GM12878 (cell line): Measurements from ENCODE around the gene SPDYC. TPM values are rescaled to one million over a fixed set of nuclear protein-coding genes. Genes with fewer than 3 reads are reported as not detected.

ENCODE experiments used
- ATAC-seq: fragments of 200-7000 bp; cut with Tn5 transposase; 3 replicates; pipeline ENCODE4 v1.9.1; 2020; ENCODE audit warnings: mild to moderate bottlenecking, moderate library complexity
- BruUV-seq: library from RNA; stranded (reverse); fragments of 400-500 nt; replicated peaks from 2 replicates; lab custom pipeline; 2021; lab: Mats Ljungman, UMichigan
- CTCF ChIA-PET: fragments of 300-600 bp; sonication (Branson Sonifier 250); formaldehyde crosslinking; extraction: SDS; loops from one replicate; lab custom pipeline; 2021; ENCODE audit warnings: inconsistent platforms; lab: Yijun Ruan, JAX
- POLR2A ChIA-PET: fragments of 350-600 bp; formaldehyde crosslinking; extraction: SDS; loops from one replicate; lab custom pipeline; 2021; ENCODE audit warnings: inconsistent platforms; lab: Charles Lee
- RAD21 ChIA-PET: fragments of 300-600 bp; sonication (Branson Sonifier 250); formaldehyde crosslinking; loops from one replicate; lab custom pipeline; 2023; ENCODE audit warnings: antibody characterized with exemption; ENCODE audit not compliant: unreplicated experiment; lab: Charles Lee
- SMC1A ChIA-PET: fragments of 300-600 bp; sonication (Branson Sonifier 250); formaldehyde crosslinking; loops from one replicate; lab custom pipeline; 2023; ENCODE audit not compliant: unreplicated experiment, uncharacterized antibody; lab: Charles Lee
- DNase-seq: peaks from one replicate; pipeline ENCODE4 v3.0.0-alpha.2; 2011; ENCODE audit warnings: low read depth, low spot score
- FAIRE-seq: peaks from 3 replicates; lab custom pipeline; 2011; peaks lifted over from hg19 to GRCh38; lab: Jason Lieb, UNC
- H2AFZ ChIP-seq: 2 replicates; pipeline ENCODE4 v1.6.0; 2011; ENCODE audit warnings: low read depth, low read length, control low read depth; ENCODE audit not compliant: control insufficient read depth
- H3K27ac ChIP-seq: 2 replicates; pipeline ENCODE4 v1.5.1; 2011; ENCODE audit warnings: control low read depth; ENCODE audit not compliant: control insufficient read depth, insufficient read depth
- H3K27me3 ChIP-seq, 2 experiments: replicated peaks in 1 of 2; 2 replicates each; pipeline versions ENCODE4 v1.6.0 to v1.6.1; 2011; ENCODE audit warnings: low read length in 1 of 2; ENCODE audit not compliant: control insufficient read depth in 2 of 2, insufficient read depth in 2 of 2
- H3K36me3 ChIP-seq, 2 experiments: 2 replicates each; pipeline ENCODE4 v1.5.1; 2011; ENCODE audit warnings: low read length in 1 of 2; ENCODE audit not compliant: control insufficient read depth in 2 of 2, insufficient read depth in 2 of 2
- H3K4me1 ChIP-seq: 2 replicates; pipeline ENCODE4 v1.6.1; 2011; ENCODE audit warnings: mild to moderate bottlenecking, low read length, moderate library complexity, mixed read lengths; ENCODE audit not compliant: control insufficient read depth, insufficient read depth
- H3K4me2 ChIP-seq: 2 replicates; pipeline ENCODE4 v1.6.0; 2011; ENCODE audit warnings: control low read depth; ENCODE audit not compliant: control insufficient read depth, insufficient read depth
- H3K4me3 ChIP-seq: fragments of 200-600 bp; sonication (generic); 2 replicates; pipeline ENCODE4 v1.5.1; 2016
- H3K79me2 ChIP-seq: 2 replicates; pipeline ENCODE4 v1.6.0; 2011; ENCODE audit warnings: low read length; ENCODE audit not compliant: control insufficient read depth, insufficient read depth
- H3K9ac ChIP-seq: 2 replicates; pipeline ENCODE4 v1.8.0; 2011; ENCODE audit warnings: low read length, control low read depth, mixed read lengths; ENCODE audit not compliant: control insufficient read depth, insufficient read depth
- H3K9me3 ChIP-seq: replicated peaks from 3 replicates; pipeline ENCODE4 v1.5.1; 2011; ENCODE audit warnings: mild to moderate bottlenecking, low read length; ENCODE audit not compliant: control insufficient read depth, insufficient read depth
- H4K20me1 ChIP-seq: 2 replicates; pipeline ENCODE4 v1.6.0; 2011; ENCODE audit not compliant: control insufficient read depth, insufficient read depth
- CHD2 ChIP-seq: IDR thresholded peaks from 2 replicates; pipeline ENCODE4 v1.6.1; 2011; ENCODE audit warnings: low read depth, low read length, improper control_type of control experiment, borderline replicate concordance
- CHD4 ChIP-seq: fragments of 200-600 bp; sonication (generic); IDR thresholded peaks from 2 replicates; pipeline ENCODE4 v1.6.1; 2016; ENCODE audit warnings: mild to moderate bottlenecking
- DPF2 ChIP-seq: fragments of 450-650 bp; IDR thresholded peaks from 2 replicates; pipeline ENCODE4 v1.6.1; 2017; ENCODE audit warnings: mild to moderate bottlenecking
- E2F8 ChIP-seq: fragments of 450-650 bp; IDR thresholded peaks from 2 replicates; pipeline ENCODE4 v1.6.1; 2018; ENCODE audit warnings: mild to moderate bottlenecking, low read depth, moderate library complexity; ENCODE audit not compliant: partially characterized antibody
- FOXK2 ChIP-seq: fragments of 450-650 bp; IDR thresholded peaks from 2 replicates; pipeline ENCODE4 v1.6.1; 2017; ENCODE audit warnings: mild to moderate bottlenecking, moderate library complexity
- HDAC2 ChIP-seq: fragments of 200-600 bp; sonication (generic); IDR thresholded peaks from 2 replicates; pipeline ENCODE4 v1.6.1; 2017
- IRF4 ChIP-seq: IDR thresholded peaks from 2 replicates; pipeline ENCODE4 v1.6.1; 2011; ENCODE audit warnings: low read depth, low read length
- JUNB ChIP-seq: IDR thresholded peaks from 2 replicates; pipeline ENCODE4 v1.6.1; 2016; ENCODE audit warnings: antibody characterized with exemption, mild to moderate bottlenecking
- PAX5 ChIP-seq: IDR thresholded peaks from 2 replicates; pipeline ENCODE4 v1.6.1; 2011; ENCODE audit warnings: low read depth, low read length, borderline replicate concordance
- RB1 ChIP-seq: fragments of 450-650 bp; formaldehyde crosslinking; IDR thresholded peaks from 2 replicates; pipeline ENCODE4 v1.6.1; 2017; ENCODE audit warnings: mild to moderate bottlenecking, borderline replicate concordance
- SMC3 ChIP-seq: IDR thresholded peaks from 2 replicates; pipeline ENCODE4 v1.6.1; 2011; ENCODE audit warnings: low read length, improper control_type of control experiment, borderline replicate concordance
- SPI1 ChIP-seq: IDR thresholded peaks from 2 replicates; pipeline ENCODE4 v1.6.1; 2011; ENCODE audit warnings: low read depth, mild to moderate bottlenecking, low read length, moderate library complexity, borderline replicate concordance; ENCODE audit not compliant: insufficient read depth
- USF1 ChIP-seq: IDR thresholded peaks from 2 replicates; pipeline ENCODE4 v1.6.1; 2011; ENCODE audit warnings: borderline replicate concordance, low read depth, mild to moderate bottlenecking, moderate library complexity, mixed read lengths, low read length; ENCODE audit not compliant: insufficient read depth; ENCODE audit errors: extremely low read length
- USF2 ChIP-seq: IDR thresholded peaks from 2 replicates; pipeline ENCODE4 v1.6.1; 2011; ENCODE audit warnings: low read depth, low read length, improper control_type of control experiment, borderline replicate concordance
- WGBS: methylation state at CpG from one replicate; pipeline ENCODE4 v1.1.6; 2016; ENCODE audit warnings: low lambda C conversion rate; ENCODE audit not compliant: insufficient replicate concordance, insufficient coverage; ENCODE audit errors: missing lambda C conversion rate; 5-methylcytosine and 5-hydroxymethylcytosine counted together
- in situ Hi-C: fragments of 300-500 bp; cut with MboI; formaldehyde crosslinking; loops from 9 replicates; pipeline ENCODE4 v1.14.3; 2018; ENCODE audit warnings: mixed read lengths
- intact Hi-C: fragments of 100-400 bp; cut with micrococcal nuclease; formaldehyde crosslinking; loops from one replicate; pipeline ENCODE4 v1.14.2; 2022; ENCODE audit not compliant: unreplicated experiment
- polyA plus RNA-seq, 11 experiments: library from polyadenylated mRNA; depleted of rRNA in 4 of 11; unstranded in 6 of 11; stranded (reverse) in 5 of 11; fragments of >200 nt; fragmentation: Nextera tagmentation in 4 of 11; fragmentation: Illumina TruSeq in 1 of 11; extraction: Ambion mirVana in 4 of 11; extraction: Trizol in 1 of 11; gene quantifications; 1 replicate in 1 of 11; 2 replicates in 10 of 11; pipeline versions ENCODE4 v1.2.1 to v1.2.3, GENCODE V29; 2011 to 2016; ENCODE audit warnings: inconsistent platforms in 2 of 11, missing spikeins in 2 of 11, low read depth in 1 of 11
- total RNA-seq, 4 experiments: library from RNA; depleted of rRNA in 3 of 4; stranded (reverse); fragments of >200 nt in 3 of 4; fragmentation: Illumina TruSeq in 1 of 4; extraction: Trizol in 1 of 4; gene quantifications; 2 replicates each; pipeline versions ENCODE4 v1.2.1 to v1.2.3, GENCODE V29; 2013 to 2021

Gene SPDYC
- total and polyA plus RNA-seq, 10 of the 15 experiments (the other 5 are each of a cell fraction or from before 2014, with no cell fraction given), result not detected

- H3K4me2 ChIP-seq, result no peak overlapping the region
- H3K4me3 ChIP-seq, result no peak overlapping the region
- DNase-seq (no peak), FAIRE-seq (no peak), ATAC-seq (no peak)
- in situ Hi-C loops (no loop called here), intact Hi-C loops (loop anchor here (10.0 kb wide), 1 partner anchor 48 kb away; no protein-coding TSS in a partner anchor)
- TF ChIP-seq DPF2 (no peak), E2F8 (no peak), SMC3 (no peak)
- H2AFZ ChIP-seq, result no peak overlapping the region
- 99% methylated on average over 15 of the region's 17 CpGs for WGBS
- ChIA-PET RAD21 (no interaction called here), CTCF (interaction anchor here (0.9 to 6.4 kb wide), 6 partner anchors 10 to 126 kb away, joined by 3 to 43 read pairs (median 6); partner anchors contain the start of gene CDC42EP2), SMC1A (interaction anchor here (0.7 kb wide), 1 partner anchor 304 kb away, joined by 3 read pairs; no protein-coding TSS in a partner anchor), POLR2A (no interaction called here)
- peaks cover 2 to 18% of the 10 kb centered on the region in 2 experiments; a peak in 3 of 4 replicates for H3K36me3 ChIP-seq
- H3K9ac ChIP-seq, result no peak overlapping the region
- no peaks in the 10 kb centered on the region for H3K79me2 ChIP-seq
- H3K4me1 ChIP-seq, result no peaks in the 10 kb centered on the region
- no peaks in the 10 kb centered on the region for H4K20me1 ChIP-seq
- H3K27me3 ChIP-seq, result no peaks in the 10 kb centered on the region
- no TSS peak for BruUV-seq
- H3K27ac ChIP-seq, result no peak overlapping the region
- no peaks in the 10 kb centered on the region for H3K9me3 ChIP-seq
Observed at GRCh38 chr11:65206441-65206841, 36.4 kb downstream of the SPDYC start.

- peaks cover 2 to 18% of the 10 kb centered on the region in 2 experiments; a peak in 3 of 4 replicates for H3K36me3 ChIP-seq
- CTCF ChIA-PET, result interaction anchor here (1.7 to 6.4 kb wide), 2 partner anchors 43 to 109 kb away, joined by 6 to 43 read pairs; partner anchors contain the start of gene CDC42EP2
- no peaks in the 10 kb centered on the region for H4K20me1 ChIP-seq
- ATAC-seq (no peak), FAIRE-seq (no peak), DNase-seq (no peak)
- WGBS, result 94% methylated on average over 6 of the region's 7 CpGs
- no peak overlapping the region for H3K4me2 ChIP-seq
- no peak overlapping the region for H3K9ac ChIP-seq
- in situ Hi-C loops, result no loop called here
- no peak overlapping the region for H3K4me3 ChIP-seq
- RAD21 ChIA-PET, result no interaction called here
- BruUV-seq, result no TSS peak
- SMC1A ChIA-PET, result no interaction called here
- H2AFZ ChIP-seq, result no peak overlapping the region
- H3K27me3 ChIP-seq, result no peaks in the 10 kb centered on the region
- intact Hi-C loops, result loop anchor here (10.0 kb wide), 1 partner anchor 48 kb away; no protein-coding TSS in a partner anchor
- no peaks in the 10 kb centered on the region for H3K79me2 ChIP-seq
- H3K27ac ChIP-seq, result no peak overlapping the region
- no peaks in the 10 kb centered on the region for H3K4me1 ChIP-seq
- POLR2A ChIA-PET, result no interaction called here
- no peaks in the 10 kb centered on the region for H3K9me3 ChIP-seq
- TF ChIP-seq CHD2, result no peak
- TF ChIP-seq RB1, result no peak
- TF ChIP-seq PAX5, result no peak
- no peak for TF ChIP-seq USF2
- no peak for TF ChIP-seq CHD4
- TF ChIP-seq USF1, result no peak
- no peak for TF ChIP-seq JUNB
- TF ChIP-seq IRF4, result no peak
- no peak for TF ChIP-seq SPI1
- TF ChIP-seq HDAC2, result no peak
- no peak for TF ChIP-seq FOXK2
Observed at GRCh38 chr11:65206901-65207300, 36.9 kb downstream of the SPDYC start.
